Sigmoid colon (tissue), 7 donors: ENCODE data around the gene ECE1. TPM values are rescaled to one million over a fixed set of nuclear protein-coding genes. Genes with fewer than 3 reads are reported as not detected.

Experiments
- DNase-seq: peaks from one replicate; pipeline ENCODE4 v3.0.0-alpha.2; 2019
- H3K27ac ChIP-seq, 4 donors: fragments of 200-600 bp; sonication (generic); one replicate each; pipeline ENCODE4 v1.5.1; 2016 to 2019; ENCODE audit warnings: mild to moderate bottlenecking in 1 of 4
- H3K27me3 ChIP-seq, 3 donors: fragments of 200-600 bp; sonication (generic); one replicate each; pipeline ENCODE4 v1.5.1; 2019; ENCODE audit warnings: mild to moderate bottlenecking in 1 of 3
- H3K36me3 ChIP-seq, 4 donors: fragments of 200-600 bp; sonication (generic); one replicate each; pipeline ENCODE4 v1.5.1; 2016 to 2019
- H3K4me1 ChIP-seq, 4 donors: fragments of 200-600 bp; sonication (generic); one replicate each; pipeline ENCODE4 v1.5.1; 2017 to 2019
- H3K4me3 ChIP-seq, 4 donors: fragments of 200-600 bp; sonication (generic); one replicate each; pipeline ENCODE4 v1.5.1; 2017 to 2019; ENCODE audit warnings: mild to moderate bottlenecking in 2 of 4, moderate library complexity in 1 of 4
- H3K9me3 ChIP-seq, 4 donors: fragments of 200-600 bp in 3 of 4; sonication (generic) in 3 of 4; one replicate each; pipeline versions ENCODE4 v1.5.1 to v1.6.1; 2013 to 2019
- CTCF ChIP-seq, 4 experiments: fragments of 450-650 bp in 3 of 4; fragments of 200-600 bp in 1 of 4; IDR thresholded peaks; one replicate each; pipeline ENCODE4 v1.5.1; 2016 to 2019; ENCODE audit warnings: antibody characterized with exemption in 4 of 4, mild to moderate bottlenecking in 3 of 4, moderate library complexity in 2 of 4
- EP300 ChIP-seq, 4 donors: sonication (generic); formaldehyde crosslinking; IDR thresholded peaks; one replicate each; pipeline ENCODE4 v1.6.1; 2017; ENCODE audit warnings: antibody characterized with exemption in 4 of 4
- POLR2A ChIP-seq, 2 donors: fragments of 450-650 bp; IDR thresholded peaks; one replicate each; pipeline ENCODE4 v1.6.1; 2016; ENCODE audit warnings: antibody characterized with exemption in 2 of 2, mild to moderate bottlenecking in 2 of 2, moderate library complexity in 2 of 2
- POLR2AphosphoS5 ChIP-seq, 4 donors: sonication (generic); formaldehyde crosslinking; IDR thresholded peaks; one replicate each; pipeline ENCODE4 v1.6.1; 2017; ENCODE audit warnings: antibody characterized with exemption in 4 of 4
- WGBS, 2 donors: extraction: QIAGEN DNeasy Blood & Tissue Kit; methylation state at CpG; one replicate each; pipeline ENCODE4 v1.1.7; 2013; 5-methylcytosine and 5-hydroxymethylcytosine counted together
- intact Hi-C: fragments of 100-400 bp; cut with DNase I; formaldehyde crosslinking; loops from one replicate; pipeline ENCODE4 v1.15.1; 2023
- polyA plus RNA-seq, 3 donors: library from polyadenylated mRNA; stranded (reverse); fragments of 200-250 nt; gene quantifications; one replicate each; pipeline ENCODE4 v1.2.3, GENCODE V29; 2013
- total RNA-seq, 4 donors: library from RNA; depleted of rRNA; stranded (reverse); fragments of >200 nt; gene quantifications; one replicate each; pipeline ENCODE4 v1.1.0, GENCODE V29; 2016
- donor health status: healthy with polysubstance abuse.
- donor health status: Bipolar disorder and iron deficiency.
- donor health status: healthy.

ECE1 gene
- total and polyA plus RNA-seq, 7 donors = 10.2 to 112 (median 73.8) TPM

DNA sequence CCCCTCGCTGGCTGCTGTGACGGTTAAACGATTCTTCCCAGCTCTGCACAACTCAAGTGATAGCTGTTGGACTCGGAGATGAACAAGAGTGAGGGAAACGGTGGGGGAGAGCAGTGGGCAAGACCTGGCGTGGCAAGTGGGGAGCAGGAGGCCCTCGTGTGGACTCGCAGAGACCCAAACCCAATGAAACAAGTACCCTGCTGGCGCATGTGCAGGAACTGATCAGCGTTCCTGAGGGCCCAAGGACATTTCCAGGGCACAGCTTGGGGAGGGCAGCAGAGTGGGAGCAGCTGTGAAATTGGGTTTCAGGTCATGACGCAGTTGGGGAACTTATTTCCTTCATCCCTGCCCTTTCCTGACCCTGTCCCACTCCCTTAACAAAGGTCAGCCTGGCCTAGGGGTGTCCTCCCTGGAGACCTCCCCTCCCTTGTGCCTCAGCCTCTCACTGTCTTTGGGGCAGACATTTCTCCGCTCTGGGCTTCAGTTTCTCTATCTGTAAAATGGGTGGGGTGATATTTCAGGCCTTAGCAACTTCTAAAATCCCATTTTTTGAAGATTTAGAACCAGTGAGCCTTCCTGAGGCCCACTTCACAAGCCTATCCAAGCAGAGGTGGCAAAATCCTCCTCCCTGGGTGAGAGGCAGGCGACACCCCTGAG is 27.9 kb upstream of the ECE1 start:
- H3K36me3 ChIP-seq = no peaks in the 10 kb centered on the region
- 90% methylated on average over 13 of the region's 13 CpGs for WGBS, 2 donors
- intact Hi-C loops = loop anchor here (2.0 kb wide), 1 partner anchor 15 kb away; no protein-coding TSS in a partner anchor
- peak; percentile 64 for DNase-seq
- TF ChIP-seq POLR2AphosphoS5 (IDR thresholded peaks at IDR 0.05) (no peak), POLR2A (IDR thresholded peaks at IDR 0.05) (no peak), CTCF (IDR thresholded peaks at IDR 0.05) (no peak), EP300 (IDR thresholded peaks at IDR 0.05) (no peak)
- H3K9me3 ChIP-seq = no peaks in the 10 kb centered on the region
- no peak overlapping the region for H3K4me3 ChIP-seq
- peak overlapping the region; percentile 83 to 96 (median 91) for H3K27ac ChIP-seq
- H3K4me1 ChIP-seq = peaks cover 0 to 100% (median 100%) of the 10 kb centered on the region in 4 donors
- no peaks in the 10 kb centered on the region for H3K27me3 ChIP-seq

DNA sequence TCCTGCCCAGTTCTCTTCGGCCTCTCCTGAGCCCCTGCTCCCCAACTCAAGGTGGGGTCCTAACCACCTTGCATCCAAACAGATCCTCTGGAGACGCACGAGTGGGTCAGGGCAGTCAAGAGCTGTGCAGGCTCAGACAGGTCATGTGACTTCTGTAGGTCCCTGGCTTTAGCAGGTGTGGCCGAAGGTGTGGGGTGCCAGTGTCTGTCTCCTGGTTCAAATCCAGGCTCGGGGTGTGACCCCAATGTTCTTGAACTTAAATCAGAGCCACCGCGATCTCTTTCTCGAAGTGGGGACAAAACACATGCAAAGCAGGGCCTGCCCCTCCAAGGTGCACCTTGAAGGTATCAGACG is 27.4 kb upstream of the ECE1 start:
- DNase-seq = no peak
- intact Hi-C loops = loop anchor here (2.0 kb wide), 1 partner anchor 15 kb away; no protein-coding TSS in a partner anchor

GRCh38 chr1:21317035-21317689 is 26.9 kb upstream of the ECE1 start:
- DNase-seq = peak; percentile 97
- Histone ChIP-seq H3K27me3 (no peaks in the 10 kb centered on the region), H3K4me3 (no peak overlapping the region), H3K36me3 (no peaks in the 10 kb centered on the region), H3K9me3 (no peaks in the 10 kb centered on the region), H3K27ac (peak overlapping the region; percentile 83 to 96 (median 91)), H3K4me1 (peaks cover 0 to 100% (median 100%) of the 10 kb centered on the region in 4 donors)
- peak; percentile 68 to 95 (median 92) for TF ChIP-seq EP300 (IDR thresholded peaks at IDR 0.05)
- peak; percentile 73 to 92 (median 84) for TF ChIP-seq POLR2AphosphoS5 (IDR thresholded peaks at IDR 0.05)
- TF ChIP-seq POLR2A (IDR thresholded peaks at IDR 0.05) = no peak
- no peak for TF ChIP-seq CTCF (IDR thresholded peaks at IDR 0.05)
- intact Hi-C loops = no loop called here
- 83 to 87% methylated on average over 16 of the region's 16 CpGs for WGBS, 2 donors

More for the DNA sequence above, 27.4 kb upstream of the ECE1 start:
- WGBS, 2 donors = 90 to 91% methylated on average over 9 of the region's 9 CpGs
- no peaks in the 10 kb centered on the region for H3K36me3 ChIP-seq
- peak overlapping the region; percentile 83 to 96 (median 91) for H3K27ac ChIP-seq
- no peaks in the 10 kb centered on the region for H3K9me3 ChIP-seq
- H3K4me3 ChIP-seq = no peak overlapping the region
- H3K4me1 ChIP-seq = peaks cover 0 to 100% (median 100%) of the 10 kb centered on the region in 4 donors
- no peaks in the 10 kb centered on the region for H3K27me3 ChIP-seq
- TF ChIP-seq CTCF (IDR thresholded peaks at IDR 0.05) = no peak
- TF ChIP-seq POLR2AphosphoS5 (IDR thresholded peaks at IDR 0.05) = no peak
- no peak for TF ChIP-seq POLR2A (IDR thresholded peaks at IDR 0.05)
- TF ChIP-seq EP300 (IDR thresholded peaks at IDR 0.05) = no peak

- intact Hi-C loops = no loop called here
- H3K4me3 ChIP-seq = no peak overlapping the region
- H3K27ac ChIP-seq = peak overlapping the region; percentile 83 to 96 (median 91)
- peaks cover 0 to 100% (median 98%) of the 10 kb centered on the region in 4 donors for H3K4me1 ChIP-seq
- H3K36me3 ChIP-seq = no peaks in the 10 kb centered on the region
- no peaks in the 10 kb centered on the region for H3K27me3 ChIP-seq
- TF ChIP-seq POLR2A (IDR thresholded peaks at IDR 0.05) = no peak
- TF ChIP-seq CTCF (IDR thresholded peaks at IDR 0.05) = no peak
- no peak for TF ChIP-seq EP300 (IDR thresholded peaks at IDR 0.05)
- TF ChIP-seq POLR2AphosphoS5 (IDR thresholded peaks at IDR 0.05) = no peak
- H3K9me3 ChIP-seq = no peaks in the 10 kb centered on the region
- WGBS, 2 donors = 96% methylated on average over 2 of the region's 2 CpGs
- no peak for DNase-seq
Measured at GRCh38 chr1:21314743-21315396, 24.6 kb upstream of the ECE1 start.
